Central memory CD8-positive, alpha-beta T cell (primary cell): ENCODE measurements around the gene EIF3M.

ENCODE experiments used
- ATAC-seq: fragments of 150-1000 bp; cut with Tn5 transposase; replicated peaks from 2 replicates; pipeline ENCODE4 v1.10.0; 2022; ENCODE audit warnings: mild to moderate bottlenecking, moderate FRiP score, moderate number of reproducible peaks; ENCODE audit not compliant: poor library complexity, severe bottlenecking; ENCODE audit errors: extremely low read depth
- DNase-seq, 2 donors: peaks; one replicate each; pipeline ENCODE4 v3.0.0; 2021; ENCODE audit warnings: low spot score in 2 of 2
- H3K27ac Mint-ChIP-seq: one replicate; pipeline ENCODE4 v1.8.0; 2022; ENCODE audit warnings: low read depth, mild to moderate bottlenecking, moderate library complexity, mixed read lengths
- H3K27me3 Mint-ChIP-seq: one replicate; pipeline ENCODE4 v1.8.0; 2022; ENCODE audit warnings: mixed read lengths
- H3K36me3 Mint-ChIP-seq: one replicate; pipeline ENCODE4 v1.8.0; 2022; ENCODE audit warnings: mild to moderate bottlenecking, moderate library complexity, mixed read lengths; ENCODE audit not compliant: insufficient read depth
- H3K4me1 Mint-ChIP-seq: one replicate; pipeline ENCODE4 v1.8.0; 2022; ENCODE audit warnings: mixed read lengths
- H3K4me3 Mint-ChIP-seq: one replicate; pipeline ENCODE4 v1.8.0; 2022; ENCODE audit warnings: mild to moderate bottlenecking, moderate library complexity, mixed read lengths
- H3K9me3 Mint-ChIP-seq: one replicate; pipeline ENCODE4 v1.8.0; 2022; ENCODE audit warnings: mixed read lengths

EIF3M gene

GRCh38 chr11:32583459-32584271, at the start of gene EIF3M:
Gene EIF3M, plus strand, starts transcription at chr11:32583831. Its CDS starts 57 bp downstream, at chr11:32583888.
- Mint-ChIP-seq H3K27ac (peak within 1 kb of the TSS; percentile 97), H3K4me3 (peak within 1 kb of the TSS; percentile 96), H3K36me3 (peaks cover 29% of the 10 kb centered on the region), H3K27me3 (no peaks in the 10 kb centered on the region), H3K9me3 (no peaks in the 10 kb centered on the region), H3K4me1 (peaks cover 35% of the 10 kb centered on the region)
- DNase-seq, result peak; percentile 90 to 93
- peak; percentile 95 for ATAC-seq

GRCh38 chr11:32538804-32539203, 44.8 kb upstream of the EIF3M start:
- Mint-ChIP-seq H3K27me3 (peaks cover 25% of the 10 kb centered on the region), H3K27ac (no peak overlapping the region), H3K36me3 (peaks cover 3% of the 10 kb centered on the region), H3K9me3 (no peaks in the 10 kb centered on the region), H3K4me1 (no peaks in the 10 kb centered on the region), H3K4me3 (no peak overlapping the region)
- ATAC-seq, result no peak
- no peak for DNase-seq

GRCh38 chr11:32549611-32550187, 33.9 kb upstream of the EIF3M start:
- Mint-ChIP-seq H3K27me3 (peaks cover 30% of the 10 kb centered on the region), H3K4me1 (no peaks in the 10 kb centered on the region), H3K4me3 (no peak overlapping the region), H3K9me3 (no peaks in the 10 kb centered on the region), H3K36me3 (no peaks in the 10 kb centered on the region), H3K27ac (no peak overlapping the region)
- DNase-seq (no peak), ATAC-seq (no peak)

GRCh38 chr11:32550207-32550606, 33.4 kb upstream of the EIF3M start:
- H3K27ac Mint-ChIP-seq, result no peak overlapping the region
- ATAC-seq (no peak), DNase-seq (no peak)
- H3K27me3 Mint-ChIP-seq, result peaks cover 30% of the 10 kb centered on the region
- no peaks in the 10 kb centered on the region for H3K4me1 Mint-ChIP-seq
- no peaks in the 10 kb centered on the region for H3K36me3 Mint-ChIP-seq
- H3K9me3 Mint-ChIP-seq, result no peaks in the 10 kb centered on the region
- no peak overlapping the region for H3K4me3 Mint-ChIP-seq

- ATAC-seq, result no peak
- H3K27me3 Mint-ChIP-seq, result peaks cover 24% of the 10 kb centered on the region
- H3K36me3 Mint-ChIP-seq, result no peaks in the 10 kb centered on the region
- H3K4me3 Mint-ChIP-seq, result no peak overlapping the region
- no peaks in the 10 kb centered on the region for H3K4me1 Mint-ChIP-seq
- DNase-seq, result no peak
- no peaks in the 10 kb centered on the region for H3K9me3 Mint-ChIP-seq
- H3K27ac Mint-ChIP-seq, result no peak overlapping the region
These were observed 28.5 kb upstream of the EIF3M start for GRCh38 chr11:32555091-32555490.

GRCh38 chr11:32555895-32556294, 27.7 kb upstream of the EIF3M start:
- H3K27me3 Mint-ChIP-seq, result peaks cover 24% of the 10 kb centered on the region
- no peak overlapping the region for H3K27ac Mint-ChIP-seq
- no peak for DNase-seq
- no peaks in the 10 kb centered on the region for H3K4me1 Mint-ChIP-seq
- H3K9me3 Mint-ChIP-seq, result no peaks in the 10 kb centered on the region
- no peaks in the 10 kb centered on the region for H3K36me3 Mint-ChIP-seq
- no peak overlapping the region for H3K4me3 Mint-ChIP-seq
- no peak for ATAC-seq

- no peak overlapping the region for H3K27ac Mint-ChIP-seq
- no peaks in the 10 kb centered on the region for H3K27me3 Mint-ChIP-seq
- no peaks in the 10 kb centered on the region for H3K9me3 Mint-ChIP-seq
- ATAC-seq (no peak), DNase-seq (no peak)
- peaks cover 2% of the 10 kb centered on the region for H3K36me3 Mint-ChIP-seq
- peaks cover 9% of the 10 kb centered on the region for H3K4me1 Mint-ChIP-seq
- H3K4me3 Mint-ChIP-seq, result no peak overlapping the region
These were observed 21.8 kb upstream of the EIF3M start for GRCh38 chr11:32561835-32562234.

- Mint-ChIP-seq H3K36me3 (peaks cover 2% of the 10 kb centered on the region), H3K4me3 (no peak overlapping the region), H3K9me3 (no peaks in the 10 kb centered on the region), H3K27ac (no peak overlapping the region), H3K4me1 (peaks cover 13% of the 10 kb centered on the region), H3K27me3 (no peaks in the 10 kb centered on the region)
- no peak for DNase-seq
- no peak for ATAC-seq
These were observed 20.6 kb upstream of the EIF3M start for GRCh38 chr11:32562839-32563599.

- ATAC-seq (no peak), DNase-seq (no peak)
- no peak overlapping the region for H3K27ac Mint-ChIP-seq
- H3K9me3 Mint-ChIP-seq, result no peaks in the 10 kb centered on the region
- H3K4me1 Mint-ChIP-seq, result peaks cover 13% of the 10 kb centered on the region
- peaks cover 2% of the 10 kb centered on the region for H3K36me3 Mint-ChIP-seq
- H3K4me3 Mint-ChIP-seq, result no peak overlapping the region
- H3K27me3 Mint-ChIP-seq, result no peaks in the 10 kb centered on the region
These were observed 20.1 kb upstream of the EIF3M start for GRCh38 chr11:32563600-32563959.

GRCh38 chr11:32566517-32566916, 17.1 kb upstream of the EIF3M start:
- Mint-ChIP-seq H3K4me1 (peaks cover 13% of the 10 kb centered on the region), H3K27me3 (peaks cover 16% of the 10 kb centered on the region), H3K4me3 (no peak overlapping the region), H3K27ac (no peak overlapping the region), H3K9me3 (no peaks in the 10 kb centered on the region), H3K36me3 (peaks cover 2% of the 10 kb centered on the region)
- DNase-seq, result no peak
- ATAC-seq, result no peak

GRCh38 chr11:32567154-32567553, 16.5 kb upstream of the EIF3M start:
- Mint-ChIP-seq H3K36me3 (peaks cover 2% of the 10 kb centered on the region), H3K27me3 (peaks cover 23% of the 10 kb centered on the region), H3K4me3 (no peak overlapping the region), H3K9me3 (no peaks in the 10 kb centered on the region), H3K4me1 (peaks cover 13% of the 10 kb centered on the region), H3K27ac (no peak overlapping the region)
- no peak for DNase-seq
- no peak for ATAC-seq

GRCh38 chr11:32569313-32569881, 14.2 kb upstream of the EIF3M start:
- peaks cover 13% of the 10 kb centered on the region for H3K4me1 Mint-ChIP-seq
- peaks cover 31% of the 10 kb centered on the region for H3K27me3 Mint-ChIP-seq
- H3K36me3 Mint-ChIP-seq, result peaks cover 2% of the 10 kb centered on the region
- DNase-seq, result no peak
- no peak overlapping the region for H3K27ac Mint-ChIP-seq
- no peak overlapping the region for H3K4me3 Mint-ChIP-seq
- no peak for ATAC-seq
- H3K9me3 Mint-ChIP-seq, result no peaks in the 10 kb centered on the region
